ENCODE measurements around the gene MEAK7. TPM values are rescaled to one million over a fixed set of nuclear protein-coding genes. Genes with fewer than 3 reads are reported as not detected.

Gene MEAK7
- total RNA-seq, 1 experiment from 2014 or later: 29.5 TPM

- no TSS peak for BruUV-seq (replicated peaks)
- no peaks in the 10 kb centered on the region for H3K9me3 Mint-ChIP-seq (ENCODE audit: low read depth, unreplicated experiment)
- no peak for DNase-seq
- intact Hi-C loops (cut with micrococcal nuclease; ENCODE audit: unreplicated experiment): no loop called here
- no peaks in the 10 kb centered on the region for H3K36me3 Mint-ChIP-seq (ENCODE audit: insufficient read depth, unreplicated experiment)
- CTCF ChIA-PET: interaction anchor here (1.0 kb wide), 1 partner anchor 14 kb away, joined by 4 read pairs; no protein-coding TSS in a partner anchor
- peaks cover 11% of the 10 kb centered on the region for H3K4me1 Mint-ChIP-seq (ENCODE audit: low read depth, unreplicated experiment)
- H3K27me3 Mint-ChIP-seq (ENCODE audit: unreplicated experiment): peaks cover 25% of the 10 kb centered on the region
- no peak overlapping the region for H3K27ac Mint-ChIP-seq (ENCODE audit: unreplicated experiment)
- no peak overlapping the region for H3K4me3 Mint-ChIP-seq (ENCODE audit: low read depth, unreplicated experiment)
- TF ChIP-seq, protein P1, sequence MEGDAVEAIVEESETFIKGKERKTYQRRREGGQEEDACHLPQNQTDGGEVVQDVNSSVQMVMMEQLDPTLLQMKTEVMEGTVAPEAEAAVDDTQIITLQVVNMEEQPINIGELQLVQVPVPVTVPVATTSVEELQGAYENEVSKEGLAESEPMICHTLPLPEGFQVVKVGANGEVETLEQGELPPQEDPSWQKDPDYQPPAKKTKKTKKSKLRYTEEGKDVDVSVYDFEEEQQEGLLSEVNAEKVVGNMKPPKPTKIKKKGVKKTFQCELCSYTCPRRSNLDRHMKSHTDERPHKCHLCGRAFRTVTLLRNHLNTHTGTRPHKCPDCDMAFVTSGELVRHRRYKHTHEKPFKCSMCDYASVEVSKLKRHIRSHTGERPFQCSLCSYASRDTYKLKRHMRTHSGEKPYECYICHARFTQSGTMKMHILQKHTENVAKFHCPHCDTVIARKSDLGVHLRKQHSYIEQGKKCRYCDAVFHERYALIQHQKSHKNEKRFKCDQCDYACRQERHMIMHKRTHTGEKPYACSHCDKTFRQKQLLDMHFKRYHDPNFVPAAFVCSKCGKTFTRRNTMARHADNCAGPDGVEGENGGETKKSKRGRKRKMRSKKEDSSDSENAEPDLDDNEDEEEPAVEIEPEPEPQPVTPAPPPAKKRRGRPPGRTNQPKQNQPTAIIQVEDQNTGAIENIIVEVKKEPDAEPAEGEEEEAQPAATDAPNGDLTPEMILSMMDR (IDR thresholded peaks at IDR 0.05; ENCODE audit: unreplicated experiment): no peak
Observed at GRCh38 chr16:84532291-84532724, 27.8 kb upstream of the MEAK7 start.

- Mint-ChIP-seq H3K4me3 (ENCODE audit: low read depth, unreplicated experiment) (no peak overlapping the region), H3K36me3 (ENCODE audit: insufficient read depth, unreplicated experiment) (no peaks in the 10 kb centered on the region), H3K27ac (ENCODE audit: unreplicated experiment) (no peak overlapping the region), H3K9me3 (ENCODE audit: low read depth, unreplicated experiment) (no peaks in the 10 kb centered on the region), H3K27me3 (ENCODE audit: unreplicated experiment) (peaks cover 25% of the 10 kb centered on the region), H3K4me1 (ENCODE audit: low read depth, unreplicated experiment) (peaks cover 11% of the 10 kb centered on the region)
- TF ChIP-seq, protein P1 (IDR thresholded peaks at IDR 0.05; ENCODE audit: unreplicated experiment): no peak
- no TSS peak for BruUV-seq (replicated peaks)
- DNase-seq: no peak
- CTCF ChIA-PET: no interaction called here
- intact Hi-C loops (cut with micrococcal nuclease; ENCODE audit: unreplicated experiment): no loop called here
Observed at GRCh38 chr16:84531671-84532111, 27.2 kb upstream of the MEAK7 start.

GRCh38 chr16:84530590-84530989, 26.1 kb upstream of the MEAK7 start:
- H3K27me3 Mint-ChIP-seq (ENCODE audit: unreplicated experiment): peaks cover 19% of the 10 kb centered on the region
- H3K4me3 Mint-ChIP-seq (ENCODE audit: low read depth, unreplicated experiment): no peak overlapping the region
- CTCF ChIA-PET: interaction anchor here (1.3 kb wide), 1 partner anchor 39 kb away, joined by 6 read pairs; no protein-coding TSS in a partner anchor
- BruUV-seq (replicated peaks): no TSS peak
- H3K27ac Mint-ChIP-seq (ENCODE audit: unreplicated experiment): no peak overlapping the region
- peaks cover 11% of the 10 kb centered on the region for H3K4me1 Mint-ChIP-seq (ENCODE audit: low read depth, unreplicated experiment)
- intact Hi-C loops (cut with micrococcal nuclease; ENCODE audit: unreplicated experiment): no loop called here
- no peak for DNase-seq
- TF ChIP-seq, protein P1 (IDR thresholded peaks at IDR 0.05; ENCODE audit: unreplicated experiment): no peak
- no peaks in the 10 kb centered on the region for H3K36me3 Mint-ChIP-seq (ENCODE audit: insufficient read depth, unreplicated experiment)
- H3K9me3 Mint-ChIP-seq (ENCODE audit: low read depth, unreplicated experiment): no peaks in the 10 kb centered on the region

- CTCF ChIA-PET: interaction anchor here (1.3 kb wide), 1 partner anchor 40 kb away, joined by 6 read pairs; no protein-coding TSS in a partner anchor
- intact Hi-C loops (cut with micrococcal nuclease; ENCODE audit: unreplicated experiment): no loop called here
- Mint-ChIP-seq H3K27me3 (ENCODE audit: unreplicated experiment) (peaks cover 12% of the 10 kb centered on the region), H3K4me3 (ENCODE audit: low read depth, unreplicated experiment) (no peak overlapping the region), H3K36me3 (ENCODE audit: insufficient read depth, unreplicated experiment) (no peaks in the 10 kb centered on the region), H3K4me1 (ENCODE audit: low read depth, unreplicated experiment) (peaks cover 11% of the 10 kb centered on the region), H3K27ac (ENCODE audit: unreplicated experiment) (no peak overlapping the region), H3K9me3 (ENCODE audit: low read depth, unreplicated experiment) (no peaks in the 10 kb centered on the region)
- no TSS peak for BruUV-seq (replicated peaks)
- TF ChIP-seq, protein P1 (IDR thresholded peaks at IDR 0.05; ENCODE audit: unreplicated experiment): no peak
- no peak for DNase-seq
Observed at GRCh38 chr16:84529607-84530006, 25.1 kb upstream of the MEAK7 start.
